ENCODE data around the gene PSMB1. TPM values are rescaled to one million over a fixed set of nuclear protein-coding genes. Genes with fewer than 3 reads are reported as not detected.

PSMB1 gene
- total and polyA plus RNA-seq, 2 donors (not counting 1 experiment from before 2014, with no cell fraction given) = 94.3 to 134 TPM

DNA sequence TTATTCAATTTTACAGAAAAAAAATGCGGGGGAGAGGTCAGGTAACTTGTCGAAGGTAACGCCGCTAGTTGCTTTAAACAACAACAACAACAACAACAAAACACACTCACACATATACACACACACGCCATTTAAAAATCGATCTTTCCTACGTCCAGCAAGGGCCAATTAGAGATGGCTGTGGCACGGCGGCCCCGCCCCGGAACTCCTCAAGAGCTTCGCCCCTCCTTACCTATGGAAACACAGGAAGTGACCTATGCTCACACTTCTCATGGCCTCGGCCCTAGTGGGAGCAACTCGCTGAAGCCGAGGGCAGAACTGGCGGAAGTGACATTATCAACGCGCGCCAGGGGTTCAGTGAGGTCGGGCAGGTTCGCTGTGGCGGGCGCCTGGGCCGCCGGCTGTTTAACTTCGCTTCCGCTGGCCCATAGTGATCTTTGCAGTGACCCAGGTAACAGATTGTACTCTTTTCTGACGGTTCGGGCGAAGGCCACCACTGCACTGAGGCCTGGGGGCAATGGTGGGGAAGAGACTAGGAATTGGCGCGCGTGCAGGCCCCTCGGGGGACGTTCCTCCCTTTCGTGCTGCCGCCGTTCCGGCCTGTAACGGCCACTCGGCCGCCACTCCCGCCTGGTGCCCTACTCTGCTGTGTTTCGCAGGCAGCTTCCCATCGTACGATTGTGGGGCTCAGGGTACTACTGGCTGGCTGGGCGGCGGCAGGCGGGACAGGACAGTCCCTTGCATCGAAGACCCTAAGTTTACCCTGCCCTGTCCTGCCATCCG is 1.1 kb upstream of the PSMB1 start, which contains the start of gene TBP:
TSS of gene TBP (plus strand) at position 357 of the 783 bp plus-strand sequence. CDS start 2,661 bp downstream, outside the sequence.
- Histone ChIP-seq H3K4me1 (ENCODE audit: control insufficient read depth in 2 of 2, insufficient read depth in 2 of 2, low read length in 2 of 2) (peaks cover 27 to 28% of the 10 kb centered on the region in 2 donors), H3K79me2 (ENCODE audit: control insufficient read depth, insufficient read depth, low read length) (peaks cover 84% of the 10 kb centered on the region), H3K27me3 (replicated peaks in 1 of 4; ENCODE audit: control extremely low read depth in 1 of 4, control insufficient read depth in 3 of 4, insufficient read depth in 4 of 4, low read length in 3 of 4) (no peaks in the 10 kb centered on the region), H3K27ac (ENCODE audit: low read length in 2 of 2) (peak within 1 kb of the TSS; percentile 91 to 92), H3K4me3 (ENCODE audit: control extremely low read depth in 1 of 5, extremely low read depth in 1 of 5, insufficient read depth in 1 of 5, low read depth in 2 of 5, low read length in 4 of 5) (peak within 1 kb of the TSS; percentile 71 to 99 (median 85)), H2AFZ (ENCODE audit: insufficient read depth, low read depth, low read length, poor library complexity, severe bottlenecking) (peak within 1 kb of the TSS; percentile 84), H3K9ac (ENCODE audit: low read length) (peak within 1 kb of the TSS; percentile 90), H3K36me3 (replicated peaks in 1 of 2; ENCODE audit: control extremely low read depth in 1 of 2, control insufficient read depth in 1 of 2, extremely low read depth in 1 of 2, insufficient read depth in 2 of 2, low read length in 1 of 2) (peaks cover 0 to 28% of the 10 kb centered on the region in 2 experiments), H3K9me3 (ENCODE audit: control extremely low read depth in 1 of 3, control insufficient read depth in 2 of 3, insufficient read depth in 1 of 3, low read length in 2 of 3) (peaks cover 0 to 3% (median 0%) of the 10 kb centered on the region in 3 donors), H4K20me1 (ENCODE audit: control insufficient read depth, insufficient read depth, low read length, poor library complexity, severe bottlenecking) (peaks cover 25% of the 10 kb centered on the region), H3K4me2 (replicated peaks; ENCODE audit: low read depth, low read length, poor library complexity, severe bottlenecking) (peak within 1 kb of the TSS; percentile 89)
- intact Hi-C loops (cut with micrococcal nuclease) = loop anchor here (1.0 kb wide), 4 partner anchors 30 to 852 kb away; partner anchors contain the start of genes C6orf120, DYNLT2, ERMARD and PDCD2
- CTCF ChIA-PET = interaction anchor here (0.9 to 1.2 kb wide), 3 partner anchors 24 to 840 kb away, joined by 3 to 5 read pairs (median 5); partner anchors contain the start of gene PDCD2
- Mint-ChIP-seq H3K27me3 (no peaks in the 10 kb centered on the region), H3K4me1 (peaks cover 30% of the 10 kb centered on the region), H3K9me3 (ENCODE audit: insufficient read depth) (no peaks in the 10 kb centered on the region), H3K27ac (no peak within 1 kb of the TSS), H3K4me3 (no peak within 1 kb of the TSS)
- no peak for TF ChIP-seq CTCF (IDR thresholded peaks at IDR 0.05)
- no peak for TF ChIP-seq EZH2 (IDR thresholded peaks at IDR 0.05; ENCODE audit: borderline replicate concordance, insufficient read depth, low read depth, low read length, poor library complexity, severe bottlenecking)
- POLR2A ChIA-PET = interaction anchor here (0.6 to 2.3 kb wide), 6 partner anchors 28 to 1341 kb away, joined by 3 to 19 read pairs (median 6); partner anchors contain the start of genes C6orf120, DYNLT2, ERMARD and PDCD2
- ATAC-seq (ENCODE audit: low read depth) (peak; percentile 94), DNase-seq (peak; percentile 97)
- under 1% methylated on average over 47 of the region's 51 CpGs for WGBS (ENCODE audit: insufficient coverage)
